GM12801 (cell line): ENCODE measurements around the gene NUAK1.

Source experiments
- CTCF ChIP-seq: IDR thresholded peaks from one replicate; pipeline ENCODE4 v1.5.1; 2011; ENCODE audit warnings: control low read depth; ENCODE audit not compliant: insufficient read length; ENCODE audit errors: extremely low read depth

Gene NUAK1

GRCh38 chr12:106134294-106134949 lies 4.3 kb downstream of the NUAK1 start:
- no peak for TF ChIP-seq CTCF

- TF ChIP-seq CTCF, result no peak
Observed at GRCh38 chr12:106133136-106134087, 5.3 kb downstream of the NUAK1 start.

GRCh38 chr12:106132175-106133135 lies 6.3 kb downstream of the NUAK1 start:
- no peak for TF ChIP-seq CTCF

- no peak for TF ChIP-seq CTCF
Observed at GRCh38 chr12:106131676-106132075, 7.1 kb downstream of the NUAK1 start.

- TF ChIP-seq CTCF, result no peak
Observed at GRCh38 chr12:106130474-106131113, 8.2 kb downstream of the NUAK1 start.

GRCh38 chr12:106128585-106129328 lies 10.0 kb downstream of the NUAK1 start:
- TF ChIP-seq CTCF, result no peak
